Chondrocyte (in vitro differentiated cells): ENCODE data around the gene CFAP100. TPM values are rescaled to one million over a fixed set of nuclear protein-coding genes. Genes with fewer than 3 reads are reported as not detected.

Experiments used
- DNase-seq: peaks from one replicate; pipeline ENCODE4 v3.0.0; 2021; ENCODE audit warnings: mixed read lengths, low spot score
- H3K27ac Mint-ChIP-seq: one replicate; pipeline ENCODE4 v1.8.0; 2021; ENCODE audit warnings: mild to moderate bottlenecking, moderate library complexity, mixed read lengths; ENCODE audit not compliant: unreplicated experiment
- H3K27me3 Mint-ChIP-seq: 2 replicates; pipeline ENCODE4 v1.8.0; 2021; ENCODE audit warnings: low read depth, mixed read lengths
- H3K36me3 Mint-ChIP-seq: 2 replicates; pipeline ENCODE4 v1.8.0; 2021; ENCODE audit warnings: low read depth, mixed read lengths
- H3K4me1 Mint-ChIP-seq: 2 replicates; pipeline ENCODE4 v1.8.0; 2021; ENCODE audit warnings: low read depth, mild to moderate bottlenecking, mixed read lengths
- H3K4me3 Mint-ChIP-seq: one replicate; pipeline ENCODE4 v1.8.0; 2021; ENCODE audit warnings: mild to moderate bottlenecking, moderate library complexity, mixed read lengths; ENCODE audit not compliant: unreplicated experiment
- H3K9me3 Mint-ChIP-seq: 2 replicates; pipeline ENCODE4 v1.8.0; 2021; ENCODE audit warnings: low read depth, mixed read lengths
- CTCF ChIP-seq: fragments of 200-600 bp; sonication (generic); IDR thresholded peaks from 2 replicates; pipeline ENCODE4 v1.5.0; 2021; ENCODE audit warnings: antibody characterized with exemption, mild to moderate bottlenecking, moderate library complexity
- total RNA-seq: library from RNA; stranded (reverse); gene quantifications from 3 replicates; pipeline ENCODE4 v1.2.1, GENCODE V29; 2021

CFAP100 gene
- total RNA-seq, 1 donor from 2014 or later: not detected

GRCh38 chr3:126423191-126424038 is 28.7 kb downstream of the CFAP100 start:
- no peak for DNase-seq
- no peak overlapping the region for H3K27ac Mint-ChIP-seq
- H3K4me3 Mint-ChIP-seq: no peak overlapping the region
- peaks cover 8% of the 10 kb centered on the region for H3K9me3 Mint-ChIP-seq
- H3K27me3 Mint-ChIP-seq: no peaks in the 10 kb centered on the region
- H3K36me3 Mint-ChIP-seq: peaks cover 8% of the 10 kb centered on the region
- TF ChIP-seq CTCF: no peak
- no peaks in the 10 kb centered on the region for H3K4me1 Mint-ChIP-seq

GRCh38 chr3:126424039-126424717 is 29.5 kb downstream of the CFAP100 start:
- Mint-ChIP-seq H3K36me3 (peaks cover 8% of the 10 kb centered on the region), H3K4me3 (no peak overlapping the region), H3K27ac (no peak overlapping the region), H3K4me1 (no peaks in the 10 kb centered on the region), H3K9me3 (peaks cover 8% of the 10 kb centered on the region), H3K27me3 (no peaks in the 10 kb centered on the region)
- no peak for TF ChIP-seq CTCF
- no peak for DNase-seq

DNA sequence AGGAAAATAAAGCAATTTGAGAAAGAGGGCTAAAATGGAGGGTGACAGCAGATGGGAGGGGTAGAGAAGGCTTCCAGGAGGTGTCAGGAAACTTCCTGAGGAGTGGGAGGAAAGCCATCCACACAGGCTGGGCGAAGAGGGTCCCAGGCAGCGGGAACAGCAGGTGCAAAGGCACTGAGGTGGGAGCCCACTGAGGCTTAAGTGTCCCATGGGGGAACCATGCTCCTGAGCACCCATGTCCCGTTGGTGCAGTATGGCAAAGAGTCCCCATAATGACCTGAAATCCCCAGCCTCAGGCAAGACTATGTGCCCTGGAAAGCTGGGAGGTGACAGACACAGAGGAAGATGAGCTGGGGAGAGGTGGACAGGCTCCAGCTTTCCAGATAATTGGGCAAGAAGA is 30.0 kb downstream of the CFAP100 start:
- H3K9me3 Mint-ChIP-seq: peaks cover 8% of the 10 kb centered on the region
- no peak for TF ChIP-seq CTCF
- peaks cover 8% of the 10 kb centered on the region for H3K36me3 Mint-ChIP-seq
- no peaks in the 10 kb centered on the region for H3K27me3 Mint-ChIP-seq
- H3K4me3 Mint-ChIP-seq: no peak overlapping the region
- DNase-seq: no peak
- no peak overlapping the region for H3K27ac Mint-ChIP-seq
- no peaks in the 10 kb centered on the region for H3K4me1 Mint-ChIP-seq

DNA sequence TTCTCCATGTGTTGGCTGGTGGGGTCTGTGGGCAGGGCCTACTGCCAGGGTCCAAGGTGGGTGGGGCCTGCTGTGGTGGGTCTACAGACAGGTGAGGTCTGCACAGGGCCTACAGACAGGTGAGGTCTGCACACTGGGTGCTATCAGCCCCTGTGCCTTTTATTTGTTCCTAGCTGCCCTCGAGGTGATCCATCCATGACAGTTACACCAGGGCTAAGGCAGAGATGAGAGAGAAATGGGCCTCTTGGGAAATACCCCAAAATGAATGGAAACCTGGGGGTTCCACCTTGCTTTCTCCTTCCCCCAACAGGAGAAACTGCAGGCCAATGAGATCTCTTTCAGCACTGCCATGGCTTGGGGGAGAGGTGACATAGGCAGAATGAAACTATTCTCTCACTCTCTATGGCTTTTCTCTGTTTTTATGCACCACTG is 36.4 kb downstream of the CFAP100 start:
- H3K4me3 Mint-ChIP-seq: no peak overlapping the region
- no peak for TF ChIP-seq CTCF
- H3K9me3 Mint-ChIP-seq: no peaks in the 10 kb centered on the region
- no peak overlapping the region for H3K27ac Mint-ChIP-seq
- H3K27me3 Mint-ChIP-seq: no peaks in the 10 kb centered on the region
- H3K4me1 Mint-ChIP-seq: peaks cover 8% of the 10 kb centered on the region
- H3K36me3 Mint-ChIP-seq: peaks cover 4% of the 10 kb centered on the region
- DNase-seq: no peak

GRCh38 chr3:126432361-126433104 is 37.8 kb downstream of the CFAP100 start:
- Mint-ChIP-seq H3K4me1 (peaks cover 8% of the 10 kb centered on the region), H3K9me3 (no peaks in the 10 kb centered on the region), H3K27me3 (no peaks in the 10 kb centered on the region), H3K36me3 (peaks cover 8% of the 10 kb centered on the region), H3K27ac (no peak overlapping the region), H3K4me3 (no peak overlapping the region)
- no peak for DNase-seq
- no peak for TF ChIP-seq CTCF
